ENCODE data around the gene HOXC10.

HOXC10 gene

DNA sequence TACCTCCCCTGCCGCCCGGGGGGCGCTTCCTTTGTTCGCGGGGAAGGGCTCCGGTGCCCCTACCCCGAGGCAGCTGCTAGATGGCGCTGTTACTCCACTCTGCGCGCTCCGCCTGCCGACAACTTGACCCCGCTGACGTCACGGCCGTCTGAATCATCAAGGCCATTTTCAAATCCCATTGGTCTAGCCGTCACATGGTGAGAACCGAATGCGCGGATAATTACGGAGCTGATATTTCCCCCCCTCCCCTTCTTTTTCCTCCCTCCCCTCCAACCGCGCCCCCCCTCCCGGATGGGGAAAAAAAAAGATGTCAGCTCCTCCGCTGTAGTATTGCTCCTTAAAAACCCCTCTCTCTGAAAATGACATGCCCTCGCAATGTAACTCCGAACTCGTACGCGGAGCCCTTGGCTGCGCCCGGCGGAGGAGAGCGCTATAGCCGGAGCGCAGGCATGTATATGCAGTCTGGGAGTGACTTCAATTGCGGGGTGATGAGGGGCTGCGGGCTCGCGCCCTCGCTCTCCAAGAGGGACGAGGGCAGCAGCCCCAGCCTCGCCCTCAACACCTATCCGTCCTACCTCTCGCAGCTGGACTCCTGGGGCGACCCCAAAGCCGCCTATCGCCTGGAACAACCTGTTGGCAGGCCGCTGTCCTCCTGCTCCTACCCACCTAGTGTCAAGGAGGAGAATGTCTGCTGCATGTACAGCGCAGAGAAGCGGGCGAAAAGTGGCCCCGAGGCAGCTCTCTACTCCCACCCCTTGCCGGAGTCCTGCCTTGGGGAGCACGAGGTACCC lies at the start of gene HOXC10:
HOXC10 (plus strand) TSS at position 246 of the 791 bp plus-strand sequence; CDS start at position 360, 114 bp downstream.
- DNase-seq, result peak; percentile 95

DNA sequence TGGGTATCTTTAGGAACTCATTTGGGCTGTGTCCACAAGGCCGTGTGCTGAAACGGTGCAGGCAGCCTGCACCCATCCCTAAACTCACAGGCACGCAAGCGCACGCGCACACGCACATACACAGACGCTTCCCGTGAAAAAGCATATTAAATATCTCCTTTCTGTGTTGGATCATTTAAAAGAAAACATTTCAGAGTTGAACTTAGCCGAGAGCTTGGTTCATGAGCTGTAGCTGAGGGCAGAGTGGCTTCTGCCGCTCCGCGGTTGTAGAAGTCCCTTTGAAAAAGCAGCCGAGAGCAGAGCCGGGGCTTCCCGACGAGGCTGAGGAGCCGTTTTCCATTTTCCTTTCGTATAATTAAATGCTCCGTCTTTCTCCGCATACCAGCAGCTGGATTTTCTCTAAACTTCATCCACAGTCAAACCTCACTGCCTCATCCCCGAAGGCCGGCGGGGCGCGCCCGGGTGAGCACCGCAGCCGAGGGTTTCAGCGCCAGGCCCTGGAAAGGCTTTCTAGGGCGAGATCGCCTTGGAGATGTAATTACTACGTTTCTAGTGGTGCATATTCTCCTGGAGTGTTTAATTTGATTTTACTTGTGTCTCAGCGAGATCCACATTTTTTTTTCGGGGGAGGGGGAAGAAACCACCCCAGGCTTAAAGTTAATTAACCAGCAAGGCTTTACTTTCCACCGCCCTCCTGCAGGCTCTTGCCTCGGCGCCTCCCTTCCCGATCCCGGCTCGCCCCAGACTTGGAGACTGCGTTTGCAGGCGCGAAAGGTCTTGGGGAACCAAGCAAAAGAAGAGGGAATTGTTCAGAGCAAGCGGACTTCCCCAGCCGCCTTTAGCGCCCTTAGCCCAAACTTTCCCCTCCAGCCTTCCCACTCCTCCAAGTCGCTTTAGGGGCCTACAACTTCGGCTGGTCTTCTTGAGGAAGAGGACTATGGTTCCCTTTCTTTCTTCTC lies 49.3 kb upstream of the HOXC10 start:
- no peak for DNase-seq

DNA sequence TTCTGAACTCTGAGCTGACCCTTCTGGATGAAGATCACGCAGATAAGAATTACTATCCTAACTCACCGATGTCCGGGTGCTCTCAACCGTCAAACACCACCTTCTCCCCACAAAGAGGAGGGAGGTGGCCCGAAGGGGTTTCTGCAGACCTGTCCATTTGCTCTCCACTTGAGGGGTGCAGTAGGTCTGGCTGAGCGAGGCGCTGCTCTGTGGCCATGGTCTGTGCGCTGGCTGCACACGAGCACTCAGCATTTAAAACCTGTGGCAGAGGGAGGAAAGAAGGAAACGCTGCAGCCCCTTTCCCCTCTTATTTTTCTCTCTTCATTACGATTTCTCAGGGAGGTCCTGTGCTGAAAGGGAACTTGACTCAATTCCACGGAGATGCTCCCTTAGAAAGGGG lies 47.8 kb upstream of the HOXC10 start:
- no peak for DNase-seq

DNA sequence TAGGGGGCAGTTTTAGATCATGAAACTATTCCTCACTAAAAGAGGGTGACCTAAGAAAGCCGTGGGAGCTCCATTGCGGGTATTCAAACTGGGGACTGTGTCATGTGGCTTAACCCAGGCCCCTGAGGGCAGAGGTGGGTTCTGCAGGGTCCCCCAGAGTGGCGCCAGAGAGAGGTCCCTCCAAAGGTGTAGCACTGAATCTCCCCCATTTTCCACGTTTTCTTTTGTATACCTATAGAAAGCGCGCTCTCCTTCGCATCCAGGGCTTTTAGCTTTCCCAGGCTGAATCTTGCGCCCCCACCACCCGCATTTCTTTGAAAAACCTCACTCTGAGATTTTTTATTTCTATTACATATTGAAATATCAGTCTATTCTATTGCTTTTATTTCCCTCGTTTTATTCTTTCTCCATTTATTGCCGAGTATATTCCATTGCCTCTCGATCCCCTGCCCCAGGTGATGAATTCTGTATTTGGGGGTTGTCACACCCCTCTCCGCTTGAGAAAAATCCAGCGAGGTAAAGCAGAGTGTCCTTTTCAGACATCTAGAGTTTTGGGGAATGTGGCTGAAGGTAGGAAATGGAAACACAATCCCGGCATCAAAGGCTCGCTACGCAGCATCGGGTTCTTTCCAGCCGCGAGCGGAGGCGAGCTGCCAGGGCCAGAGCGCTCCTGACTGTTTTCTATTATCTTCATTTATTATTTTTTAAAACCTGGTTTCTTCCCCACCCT lies 47.2 kb upstream of the HOXC10 start:
- DNase-seq, result no peak

DNA sequence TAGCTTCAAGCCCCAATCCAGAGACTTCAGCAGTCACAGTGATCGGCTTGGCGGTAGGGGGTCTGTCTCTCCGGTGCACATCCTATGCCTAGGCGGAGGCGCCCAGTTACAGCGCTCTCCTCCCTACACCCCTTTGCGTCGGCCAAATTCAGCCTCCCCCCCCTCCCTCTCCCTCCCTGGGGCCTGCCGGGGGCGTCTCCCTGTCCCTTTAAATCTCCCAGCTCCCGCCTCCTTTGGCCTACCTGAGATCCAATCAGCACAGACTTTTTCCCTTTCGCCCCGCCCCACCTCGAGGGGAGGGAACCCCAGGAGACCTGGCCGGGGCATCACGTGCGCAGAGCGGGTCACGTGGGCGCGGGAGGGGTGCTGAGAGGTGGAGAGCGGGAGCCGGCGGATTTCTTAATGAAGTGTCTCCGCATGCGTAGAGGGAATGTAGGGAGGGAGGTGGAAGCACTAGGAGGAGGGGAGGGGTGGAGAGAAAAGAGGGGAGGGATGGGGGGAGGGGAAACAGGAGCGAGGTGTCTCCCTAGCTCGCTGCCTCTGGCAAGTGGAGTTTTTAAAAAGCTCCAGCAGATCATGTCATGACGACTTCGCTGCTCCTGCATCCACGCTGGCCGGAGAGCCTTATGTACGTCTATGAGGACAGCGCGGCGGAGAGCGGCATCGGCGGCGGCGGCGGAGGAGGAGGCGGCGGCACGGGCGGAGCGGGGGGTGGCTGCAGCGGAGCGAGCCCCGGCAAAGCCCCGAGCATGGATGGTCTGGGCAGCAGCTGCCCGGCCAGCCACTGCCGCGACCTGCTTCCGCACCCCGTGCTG lies 46.4 kb upstream of the HOXC10 start, which contains the start of gene HOXC13:
HOXC13 (plus strand) TSS at position 506 of the 815 bp plus-strand sequence; CDS start at position 582, 76 bp downstream.
- DNase-seq, result peak; percentile 99

DNA sequence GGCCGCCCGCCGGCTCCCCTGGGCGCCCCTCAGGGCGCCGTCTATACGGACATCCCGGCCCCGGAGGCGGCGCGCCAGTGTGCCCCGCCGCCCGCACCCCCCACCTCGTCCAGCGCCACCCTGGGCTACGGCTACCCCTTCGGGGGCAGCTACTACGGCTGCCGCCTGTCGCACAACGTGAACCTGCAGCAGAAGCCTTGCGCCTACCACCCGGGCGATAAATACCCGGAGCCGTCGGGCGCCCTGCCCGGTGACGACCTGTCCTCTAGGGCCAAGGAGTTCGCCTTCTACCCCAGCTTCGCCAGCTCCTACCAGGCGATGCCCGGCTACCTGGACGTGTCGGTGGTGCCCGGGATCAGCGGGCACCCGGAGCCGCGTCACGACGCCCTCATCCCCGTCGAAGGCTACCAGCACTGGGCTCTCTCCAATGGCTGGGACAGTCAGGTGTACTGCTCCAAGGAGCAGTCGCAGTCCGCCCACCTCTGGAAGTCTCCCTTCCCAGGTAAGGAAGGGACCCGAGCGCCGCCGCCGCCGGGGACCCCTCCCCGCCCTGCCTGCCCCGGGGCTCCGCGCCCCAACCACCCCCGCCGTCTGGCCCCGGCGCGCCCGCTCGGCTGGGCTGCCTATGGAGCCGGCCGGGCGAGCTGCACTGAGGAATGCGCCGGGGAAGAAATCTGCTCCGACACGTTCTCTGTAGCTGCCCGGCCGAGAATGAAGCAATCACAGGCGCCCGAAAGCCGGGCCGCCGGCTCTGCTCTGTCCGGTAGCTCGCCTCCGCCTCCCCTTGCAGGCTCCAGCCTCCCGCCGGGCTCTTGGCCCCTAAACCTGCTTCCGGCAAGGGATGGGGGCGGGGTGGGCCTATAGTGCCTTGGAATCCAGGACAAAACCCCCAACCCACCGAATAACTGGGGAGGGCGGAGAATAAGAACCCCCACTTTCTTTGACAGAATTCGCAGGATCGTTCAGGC lies 45.5 kb upstream of the HOXC10 start:
- DNase-seq, result no peak

DNA sequence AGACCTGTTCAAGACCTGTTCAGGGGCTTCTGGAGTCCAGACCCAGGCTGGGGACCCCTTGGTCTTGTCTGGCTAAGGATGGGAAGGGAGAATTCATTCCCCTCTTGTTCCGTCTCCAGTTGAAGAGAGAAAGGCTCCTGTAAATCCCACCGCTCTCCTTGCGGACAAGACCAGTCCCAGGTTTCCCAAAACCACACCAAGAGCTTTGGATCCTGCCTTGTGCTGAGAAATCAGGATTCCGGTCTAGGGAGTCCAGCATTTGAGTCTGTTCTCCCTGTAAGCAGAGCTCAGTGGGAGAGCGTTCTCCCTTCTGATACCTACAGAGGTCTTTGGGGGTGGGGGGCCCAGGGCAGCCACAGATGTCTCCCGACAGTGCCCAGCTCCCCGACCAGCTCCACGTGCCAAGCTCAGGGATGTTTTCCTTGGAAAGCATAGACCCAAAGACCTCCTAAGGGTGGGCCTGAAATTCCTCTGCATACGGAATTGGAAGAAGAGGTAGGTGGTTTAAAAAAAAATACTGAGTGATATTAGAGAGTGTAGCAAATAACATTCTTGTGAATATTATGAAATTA lies 44.4 kb upstream of the HOXC10 start:
- no peak for DNase-seq

DNA sequence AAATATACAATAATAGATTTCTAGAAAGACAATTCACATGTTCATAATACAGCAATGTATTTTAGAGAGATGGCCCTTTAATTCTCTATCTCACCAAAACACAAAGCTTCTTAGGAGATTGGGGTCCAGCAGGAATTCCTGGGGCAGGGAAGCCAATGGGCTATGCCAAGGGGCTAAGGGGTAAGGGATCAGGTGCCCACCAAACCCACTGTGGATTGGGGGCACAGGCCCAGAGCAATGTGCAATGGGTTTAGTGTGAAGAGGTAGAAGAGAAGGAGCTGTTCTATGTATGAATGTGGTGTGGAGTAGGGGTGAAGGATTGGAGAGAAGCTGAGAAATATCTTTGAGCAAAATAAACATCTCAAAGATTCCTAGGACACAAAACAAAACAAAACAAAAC lies 43.8 kb upstream of the HOXC10 start:
- DNase-seq, result no peak

DNA sequence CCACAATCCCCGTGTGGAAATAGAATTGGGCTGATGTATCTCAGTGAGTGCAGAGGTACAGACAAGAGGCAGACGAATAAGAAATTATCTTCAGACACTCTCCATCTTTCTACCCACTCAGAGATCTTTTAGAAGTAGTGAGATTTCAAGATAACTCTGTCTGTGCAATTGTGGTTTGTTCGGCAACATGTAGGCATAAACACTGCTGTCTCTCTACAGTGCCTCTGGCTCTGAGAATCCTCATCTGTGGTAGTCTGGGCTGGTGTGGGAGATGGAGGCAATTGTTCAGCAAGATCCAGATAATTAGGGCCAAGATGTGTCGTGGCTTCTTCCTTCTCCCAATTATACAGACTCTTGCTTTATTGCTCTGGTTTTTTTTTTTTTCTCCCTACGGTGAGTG lies 43.2 kb upstream of the HOXC10 start:
- no peak for DNase-seq

DNA sequence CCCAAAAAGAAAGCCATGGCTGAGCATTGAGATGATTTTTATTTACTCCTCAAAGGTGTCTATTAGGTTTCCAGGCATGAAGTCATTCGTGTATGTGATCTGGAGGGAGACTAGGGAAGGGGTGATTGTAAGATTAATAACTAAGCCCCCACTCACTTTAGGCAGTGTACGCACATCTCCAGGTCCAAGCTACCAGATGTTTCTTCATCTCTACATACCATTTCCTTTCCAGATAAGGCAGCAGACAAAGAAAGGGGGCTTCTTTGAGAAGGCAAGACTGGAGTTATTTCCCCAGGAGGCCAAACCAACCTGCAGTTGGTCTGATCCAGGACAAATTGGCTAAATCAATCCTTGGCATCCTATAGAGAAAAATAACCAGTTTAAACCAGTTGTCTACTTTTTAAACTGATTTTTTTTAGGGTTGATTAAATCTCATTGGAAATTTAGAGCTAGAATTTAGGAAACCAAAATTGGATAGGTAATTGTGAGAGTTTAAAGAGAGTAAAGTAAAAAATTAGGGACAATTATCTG lies 42.4 kb upstream of the HOXC10 start:
- DNase-seq, result no peak

DNA sequence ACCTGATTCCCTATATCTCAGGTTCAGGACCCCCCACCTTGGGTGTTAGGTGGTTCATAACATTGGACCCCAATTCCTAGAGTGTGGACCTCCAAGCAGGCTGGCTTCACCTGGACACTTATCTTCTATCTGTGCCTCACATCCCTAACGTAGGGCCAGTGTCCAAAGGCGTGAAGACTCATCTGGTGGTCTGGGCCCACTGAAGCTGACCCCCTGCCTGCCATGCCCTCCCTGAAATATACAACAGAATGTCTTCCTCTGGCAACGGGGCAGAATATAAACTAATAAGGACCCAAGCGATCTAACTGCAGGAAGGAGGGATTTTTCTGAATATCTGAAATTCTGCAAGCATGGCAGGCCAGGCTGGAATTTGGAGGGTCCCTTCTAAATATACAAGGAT lies 40.7 kb upstream of the HOXC10 start:
- no peak for DNase-seq

DNA sequence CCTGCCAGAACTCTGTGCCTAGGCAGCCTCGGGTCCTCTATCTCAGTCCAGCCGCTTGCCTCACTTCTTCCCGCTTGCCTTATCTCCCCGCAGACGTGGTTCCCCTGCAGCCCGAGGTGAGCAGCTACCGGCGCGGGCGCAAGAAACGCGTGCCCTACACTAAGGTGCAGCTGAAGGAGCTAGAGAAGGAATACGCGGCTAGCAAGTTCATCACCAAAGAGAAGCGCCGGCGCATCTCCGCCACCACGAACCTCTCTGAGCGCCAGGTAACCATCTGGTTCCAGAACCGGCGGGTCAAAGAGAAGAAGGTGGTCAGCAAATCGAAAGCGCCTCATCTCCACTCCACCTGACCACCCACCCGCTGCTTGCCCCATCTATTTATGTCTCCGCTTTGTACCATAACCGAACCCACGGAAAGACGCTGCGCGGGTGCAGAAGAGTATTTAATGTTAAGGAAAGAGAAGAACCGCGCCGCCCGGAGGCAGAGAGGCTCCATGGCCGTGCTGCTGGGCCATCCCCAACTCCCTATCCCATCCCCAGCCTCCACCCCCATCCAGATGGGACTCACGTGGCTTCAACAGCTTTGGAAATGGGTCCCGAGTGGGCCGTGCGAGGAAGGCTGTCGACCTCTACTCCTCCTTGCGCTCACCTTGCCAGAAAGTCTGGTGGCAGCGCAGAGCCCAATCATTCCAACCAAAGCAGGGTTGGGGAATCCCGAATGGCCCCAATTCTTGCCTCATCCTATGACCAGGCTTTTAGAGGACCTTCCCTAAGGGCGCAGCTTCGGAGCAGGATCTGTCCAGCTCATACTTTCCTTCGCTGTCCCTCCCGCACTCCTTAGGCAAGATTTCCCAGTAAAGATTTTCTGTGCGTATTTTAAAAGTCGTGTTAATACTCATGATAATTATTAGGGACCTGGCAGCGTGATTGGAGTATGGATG lies 39.8 kb upstream of the HOXC10 start:
- no peak for DNase-seq

DNA sequence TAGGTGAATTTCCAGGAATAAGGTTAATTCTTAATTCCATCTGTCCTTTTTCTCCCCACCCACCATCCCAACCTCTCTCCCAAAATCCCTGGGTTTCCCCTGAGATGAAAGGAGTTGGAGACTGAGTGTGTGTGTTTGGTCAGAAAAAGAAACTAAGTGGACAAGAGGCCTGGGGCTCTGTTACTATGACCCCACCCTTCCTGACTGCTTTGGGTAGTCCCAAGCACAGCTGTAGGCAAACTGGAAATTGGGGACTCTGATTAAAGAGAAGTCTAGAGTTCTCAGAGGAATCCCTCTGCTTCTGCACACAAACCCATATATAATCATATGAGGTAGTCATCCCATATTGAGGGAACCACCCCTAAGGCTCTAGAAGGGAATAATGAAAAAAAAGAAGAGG lies 37.2 kb upstream of the HOXC10 start:
- no peak for DNase-seq

DNA sequence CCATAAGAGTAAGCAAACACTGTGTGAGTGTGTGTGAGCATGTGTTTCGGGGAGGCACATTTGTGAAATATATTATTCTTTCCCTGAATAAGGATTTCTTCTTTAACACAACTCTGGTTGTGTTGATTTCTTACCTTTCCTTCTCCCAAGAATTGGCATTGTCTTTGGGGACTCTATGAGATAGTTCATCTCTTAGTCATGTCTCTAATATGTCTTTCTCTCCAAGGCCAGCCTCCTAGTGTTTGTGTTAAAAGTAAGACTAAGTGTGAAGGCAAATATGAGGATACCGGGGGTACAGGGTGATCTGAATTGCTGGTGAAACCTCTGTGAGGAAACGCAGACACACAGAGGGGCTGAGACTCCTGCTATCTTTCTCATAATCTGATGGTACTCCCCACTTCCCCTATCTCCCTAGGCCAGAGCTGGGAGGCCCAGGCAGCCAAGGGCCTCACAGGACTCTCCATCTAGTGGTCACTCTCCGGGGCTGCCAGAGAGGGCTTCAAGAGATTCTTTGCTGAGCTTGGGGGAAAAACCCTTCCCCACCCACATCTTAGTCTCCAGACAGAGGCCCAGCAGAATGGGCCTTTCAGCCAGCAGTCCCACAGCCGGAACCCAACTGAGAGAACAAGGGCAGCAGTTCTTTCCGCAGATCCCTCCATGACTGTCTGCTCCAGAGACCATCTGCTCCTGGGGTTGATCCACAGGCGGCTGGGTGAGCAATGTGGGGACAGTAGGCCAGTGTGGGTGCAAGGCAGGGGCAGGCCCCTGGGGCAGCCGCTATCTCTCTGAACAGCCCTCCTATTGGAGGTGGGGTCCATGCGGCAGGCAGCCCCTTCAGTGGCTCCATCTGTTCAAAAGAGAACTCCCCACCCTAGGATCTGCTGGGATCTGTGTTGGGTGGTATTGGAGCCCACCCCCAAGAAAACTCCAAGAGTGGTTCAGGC lies 36.0 kb upstream of the HOXC10 start:
- no peak for DNase-seq

DNA sequence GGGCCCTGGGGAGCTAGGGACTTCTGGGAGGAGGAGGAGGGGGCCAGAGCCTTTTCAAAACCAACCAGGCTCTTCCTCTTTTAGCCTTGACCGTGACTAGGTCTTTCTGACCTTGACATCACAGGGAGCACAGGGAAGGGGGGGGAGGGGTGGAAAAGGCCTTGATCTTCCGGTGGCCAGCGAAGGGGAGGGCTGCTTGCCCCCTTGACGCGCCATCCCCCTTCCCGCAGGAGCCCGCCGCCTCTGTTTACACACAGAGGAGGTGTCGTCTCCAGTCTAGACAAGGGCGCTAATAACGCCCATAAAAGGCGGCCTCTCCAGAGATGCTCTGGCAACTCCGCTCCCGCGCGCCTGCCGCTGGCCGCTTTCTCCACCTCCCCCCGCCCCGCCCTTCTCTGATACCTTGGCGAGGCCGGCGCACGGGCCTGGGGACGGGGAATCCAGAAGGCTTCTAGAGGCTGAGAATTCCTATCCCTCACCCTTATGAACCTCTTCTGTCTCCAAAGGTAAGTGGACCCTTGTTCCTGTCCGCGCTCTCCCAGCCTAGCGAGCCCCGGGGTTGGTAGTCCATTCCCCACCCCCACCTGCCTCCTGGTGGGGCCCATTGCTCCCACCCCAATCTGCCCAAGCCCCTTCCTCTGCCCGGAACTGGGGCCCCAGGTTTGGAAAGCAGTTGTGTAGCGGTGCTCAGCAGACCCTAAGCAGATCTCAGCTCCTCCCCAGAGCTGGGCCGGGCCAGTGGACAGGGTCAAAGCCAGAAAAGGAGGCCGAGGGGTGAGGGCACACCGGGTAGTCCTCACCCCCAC lies 35.1 kb upstream of the HOXC10 start:
- DNase-seq, result peak; percentile 11

DNA sequence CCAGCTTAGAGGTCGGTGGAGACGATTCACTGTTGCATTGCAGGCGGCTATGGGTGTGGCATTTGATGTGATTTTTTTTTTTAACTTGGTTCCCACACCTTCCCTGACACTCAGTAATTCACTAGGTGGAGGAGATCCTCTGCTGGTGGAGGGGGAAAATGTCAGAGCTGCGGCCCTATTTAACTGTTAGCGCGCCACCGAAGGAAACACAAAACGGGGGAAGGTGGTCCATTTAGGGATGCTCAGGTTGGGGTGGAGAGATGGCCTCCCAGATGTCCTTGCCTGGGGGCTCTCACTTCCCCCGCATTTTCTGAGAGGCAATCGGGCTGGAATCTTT lies 34.5 kb upstream of the HOXC10 start:
- peak; percentile 19 for DNase-seq

All from NCI-H2171 treated with DMSO at 0.1 percent for 48 hours (cell line).